Activated gamma-delta T cell (primary cell): ENCODE results near the gene MT1B.
"Not testable (repeated sequence)": the region's sequence is repeated elsewhere in the genome, so short reads cannot be mapped to it uniquely, and the experiment has no call there.

Source experiments
- DNase-seq: peaks from one replicate; lab custom pipeline; 2025; lab: John Stamatoyannopoulos, UW

The MT1B gene

GRCh38 chr16:56620339-56620897 is 31.3 kb upstream of the MT1B start:
- no peak for DNase-seq

GRCh38 chr16:56621665-56622445 is 29.8 kb upstream of the MT1B start:
- DNase-seq, result not testable (repeated sequence)

- not testable (repeated sequence) for DNase-seq
Measured at GRCh38 chr16:56623184-56623583, 28.5 kb upstream of the MT1B start.

GRCh38 chr16:56623637-56624036 is 28.0 kb upstream of the MT1B start:
- no peak for DNase-seq

GRCh38 chr16:56625140-56625942 is 26.3 kb upstream of the MT1B start, which contains the start of gene MT1E:
Gene MT1E, plus strand, starts transcription at chr16:56625781. Its CDS starts 71 bp downstream, at chr16:56625852.
- no peak for DNase-seq

- no peak for DNase-seq
Measured at GRCh38 chr16:56625943-56626654, 25.6 kb upstream of the MT1B start.

GRCh38 chr16:56626685-56627084 is 25.0 kb upstream of the MT1B start:
- DNase-seq, result no peak

- no peak for DNase-seq
Measured at GRCh38 chr16:56628486-56629350, 23.0 kb upstream of the MT1B start.

- no peak for DNase-seq
Measured at GRCh38 chr16:56629531-56629930, 22.2 kb upstream of the MT1B start.

- DNase-seq, result no peak
Measured at GRCh38 chr16:56630134-56630533, 21.6 kb upstream of the MT1B start.

GRCh38 chr16:56631197-56631596 is 20.5 kb upstream of the MT1B start:
- no peak for DNase-seq

- no peak for DNase-seq
Measured at GRCh38 chr16:56631832-56632155, 19.9 kb upstream of the MT1B start.

GRCh38 chr16:56632156-56632847 is 19.4 kb upstream of the MT1B start, which contains the start of gene MT1M:
Gene MT1M, plus strand, starts transcription at chr16:56632659. Its CDS starts 73 bp downstream, at chr16:56632732.
- DNase-seq, result no peak

GRCh38 chr16:56632848-56633365 is 18.8 kb upstream of the MT1B start:
- no peak for DNase-seq

- no peak for DNase-seq
Measured at GRCh38 chr16:56633535-56633934, 18.2 kb upstream of the MT1B start.

- DNase-seq, result no peak
Measured at GRCh38 chr16:56634715-56635440, 16.8 kb upstream of the MT1B start.

GRCh38 chr16:56635441-56635967 is 16.2 kb upstream of the MT1B start:
- DNase-seq, result no peak

GRCh38 chr16:56636616-56637413 is 14.9 kb upstream of the MT1B start:
- no peak for DNase-seq
